ENCODE results near the gene TNNI3K. TPM values are rescaled to one million over a fixed set of nuclear protein-coding genes. Genes with fewer than 3 reads are reported as not detected.

TNNI3K gene
- total RNA-seq, 1 donor from 2014 or later: 1.1 TPM

- DNase-seq (ENCODE audit: low spot score): no peak
These were observed 79.3 kb downstream of the TNNI3K start for GRCh38 chr1:74314438-74314837.

GRCh38 chr1:74316302-74316701 is 81.1 kb downstream of the TNNI3K start:
- no peak for DNase-seq (ENCODE audit: low spot score)

- DNase-seq (ENCODE audit: low spot score): no peak
These were observed 82.5 kb downstream of the TNNI3K start for GRCh38 chr1:74317663-74318062.

GRCh38 chr1:74323937-74324473 is 88.8 kb downstream of the TNNI3K start:
- DNase-seq (ENCODE audit: low spot score): no peak

GRCh38 chr1:74324684-74325448 is 89.7 kb downstream of the TNNI3K start:
- no peak for DNase-seq (ENCODE audit: low spot score)

- DNase-seq (ENCODE audit: low spot score): no peak
These were observed 93.7 kb downstream of the TNNI3K start for GRCh38 chr1:74328851-74329250.

- no peak for DNase-seq (ENCODE audit: low spot score)
These were observed 98.1 kb downstream of the TNNI3K start for GRCh38 chr1:74333244-74333643.

- DNase-seq (ENCODE audit: low spot score): no peak
These were observed 99.0 kb downstream of the TNNI3K start for GRCh38 chr1:74334147-74334546.

- no peak for DNase-seq (ENCODE audit: low spot score)
These were observed 105.5 kb downstream of the TNNI3K start for GRCh38 chr1:74340656-74341055.

GRCh38 chr1:74341702-74342339 is 106.6 kb downstream of the TNNI3K start:
- DNase-seq (ENCODE audit: low spot score): no peak

- no peak for DNase-seq (ENCODE audit: low spot score)
These were observed 108.0 kb downstream of the TNNI3K start for GRCh38 chr1:74343216-74343615.

- no peak for DNase-seq (ENCODE audit: low spot score)
These were observed 109.2 kb downstream of the TNNI3K start for GRCh38 chr1:74344387-74344786.

- no peak for DNase-seq (ENCODE audit: low spot score)
These were observed 121.3 kb downstream of the TNNI3K start for GRCh38 chr1:74356493-74356892.

- DNase-seq (ENCODE audit: low spot score): no peak
These were observed 122.0 kb downstream of the TNNI3K start for GRCh38 chr1:74357150-74357549.

GRCh38 chr1:74357756-74358155 is 122.6 kb downstream of the TNNI3K start:
- no peak for DNase-seq (ENCODE audit: low spot score)

- DNase-seq (ENCODE audit: low spot score): no peak
These were observed 127.5 kb downstream of the TNNI3K start for GRCh38 chr1:74362691-74363090.

GRCh38 chr1:74363220-74363619 is 128.0 kb downstream of the TNNI3K start:
- DNase-seq (ENCODE audit: low spot score): no peak

- no peak for DNase-seq (ENCODE audit: low spot score)
These were observed 132.1 kb downstream of the TNNI3K start for GRCh38 chr1:74367175-74367813.

GRCh38 chr1:74368335-74368734 is 133.1 kb downstream of the TNNI3K start:
- DNase-seq (ENCODE audit: low spot score): no peak

GRCh38 chr1:74375376-74375775 is 140.2 kb downstream of the TNNI3K start:
- no peak for DNase-seq (ENCODE audit: low spot score)

- DNase-seq (ENCODE audit: low spot score): no peak
These were observed 145.1 kb downstream of the TNNI3K start for GRCh38 chr1:74380252-74380651.

- no peak for DNase-seq (ENCODE audit: low spot score)
These were observed 153.7 kb downstream of the TNNI3K start for GRCh38 chr1:74388855-74389254.
